NCI-H446 treated with DMSO at 0.1 percent for 48 hours (cell line): ENCODE results near the gene KRT33A.
"Not testable (repeated sequence)": the region's sequence is repeated elsewhere in the genome, so short reads cannot be mapped to it uniquely, and the experiment has no call there.

Source experiments
- DNase-seq: peaks from one replicate; lab custom pipeline; 2025; lab: John Stamatoyannopoulos, UW

KRT33A gene

DNA sequence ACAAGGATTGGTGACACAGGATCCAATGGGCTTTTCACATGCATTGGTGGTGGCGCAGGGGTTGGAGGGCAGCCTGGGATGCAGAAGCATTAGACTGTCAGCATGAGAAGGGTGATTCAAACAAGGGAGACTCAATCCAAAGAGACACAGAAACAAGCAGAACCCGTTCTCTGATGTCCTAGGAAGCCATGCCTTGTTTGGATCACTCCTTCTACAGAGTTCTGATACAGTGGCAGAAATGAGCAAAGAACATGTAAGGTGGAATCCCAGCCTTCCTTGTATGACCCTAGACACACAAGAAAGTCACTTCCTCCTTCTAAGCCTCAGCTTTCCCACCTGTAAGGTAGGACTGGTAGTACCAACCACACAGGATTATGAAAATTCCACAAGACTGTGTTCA is 13.3 kb upstream of the KRT33A start:
- no peak for DNase-seq

DNA sequence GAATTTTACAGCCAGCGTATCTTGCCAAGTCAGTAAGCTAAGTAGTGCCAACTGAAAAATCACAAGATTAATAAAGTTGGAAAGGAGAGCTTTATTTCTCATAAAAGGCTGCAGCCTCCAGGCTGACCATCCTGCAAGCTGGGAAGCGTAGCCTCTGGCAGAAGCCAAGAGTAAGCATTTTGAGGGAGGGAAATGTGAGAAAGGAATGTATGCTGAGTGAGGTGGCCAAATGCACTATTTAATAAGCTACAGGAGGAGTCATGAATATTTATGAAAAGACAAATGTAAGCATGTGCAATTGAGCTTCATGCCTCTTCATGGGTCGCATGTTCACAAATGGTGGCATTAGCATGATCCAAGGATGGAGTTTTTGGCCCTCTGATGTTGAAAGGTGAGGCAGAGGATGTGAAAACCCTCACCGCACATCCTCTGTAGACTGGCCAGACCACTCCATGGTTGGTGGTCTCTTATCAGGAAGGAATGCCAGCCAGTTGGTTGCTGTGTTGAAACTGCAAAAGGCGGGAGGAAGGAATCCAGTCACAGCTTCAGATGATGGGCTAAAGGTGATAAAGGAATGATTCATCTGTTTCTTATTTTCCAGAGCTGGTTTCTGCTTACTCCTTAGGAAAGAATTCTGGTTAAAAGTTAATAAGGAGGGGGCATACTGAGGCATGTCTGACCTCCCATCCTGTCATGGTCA is 9.8 kb upstream of the KRT33A start:
- no peak for DNase-seq

DNA sequence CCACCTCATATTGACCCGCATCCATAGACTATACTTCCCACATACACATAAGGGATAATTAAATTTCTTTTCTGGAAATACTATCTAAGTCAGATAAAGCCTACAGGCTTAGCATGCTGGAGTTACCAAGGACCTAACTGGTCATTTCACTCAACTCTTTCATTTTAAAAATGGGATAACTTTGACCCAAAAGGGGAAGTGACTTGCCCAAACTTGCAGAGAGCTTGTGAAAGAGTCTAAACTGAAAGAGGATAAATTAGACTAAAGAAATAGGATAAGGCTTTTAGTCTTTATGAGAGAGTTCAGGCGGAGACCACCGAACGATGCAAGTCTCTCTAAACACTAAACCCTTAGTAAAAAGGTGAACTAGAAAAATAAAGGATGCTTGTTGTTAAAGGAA is 3.9 kb upstream of the KRT33A start:
- no peak for DNase-seq

DNA sequence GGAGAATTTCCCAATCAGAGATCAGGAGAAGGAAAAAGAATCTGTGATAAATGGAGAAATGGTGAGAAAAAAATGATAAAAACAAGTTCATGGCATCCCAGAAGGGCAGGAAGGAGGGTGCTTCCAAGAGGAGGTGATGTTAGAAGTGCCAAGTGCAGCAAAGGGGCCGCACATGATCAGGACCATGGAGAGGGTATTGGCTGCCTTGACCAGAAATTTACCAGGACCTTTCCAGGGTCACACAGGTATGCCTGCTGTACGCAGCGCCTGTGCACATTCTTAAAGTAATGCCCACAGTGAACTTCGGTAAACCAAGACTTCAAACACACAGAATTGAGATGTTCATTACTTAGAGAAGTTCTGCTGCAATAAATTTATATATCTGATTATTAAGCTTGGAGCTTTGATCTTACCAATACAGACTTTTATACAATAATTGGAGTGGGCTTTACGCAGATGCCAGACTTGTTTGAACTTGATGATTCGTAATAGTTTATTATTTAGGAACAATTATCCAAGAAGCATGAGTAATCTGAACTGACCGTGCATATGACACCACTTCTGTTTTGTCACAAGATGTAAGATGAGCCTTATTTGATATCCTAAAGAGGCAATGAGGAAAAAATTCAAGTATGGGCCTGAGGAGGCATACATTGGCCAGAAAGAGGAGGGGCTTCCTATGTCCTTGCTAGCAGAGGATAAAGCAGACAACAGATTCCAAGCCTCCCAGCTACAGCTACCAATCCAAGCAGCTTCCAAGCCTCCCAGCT is 2.2 kb upstream of the KRT33A start:
- no peak for DNase-seq

DNA sequence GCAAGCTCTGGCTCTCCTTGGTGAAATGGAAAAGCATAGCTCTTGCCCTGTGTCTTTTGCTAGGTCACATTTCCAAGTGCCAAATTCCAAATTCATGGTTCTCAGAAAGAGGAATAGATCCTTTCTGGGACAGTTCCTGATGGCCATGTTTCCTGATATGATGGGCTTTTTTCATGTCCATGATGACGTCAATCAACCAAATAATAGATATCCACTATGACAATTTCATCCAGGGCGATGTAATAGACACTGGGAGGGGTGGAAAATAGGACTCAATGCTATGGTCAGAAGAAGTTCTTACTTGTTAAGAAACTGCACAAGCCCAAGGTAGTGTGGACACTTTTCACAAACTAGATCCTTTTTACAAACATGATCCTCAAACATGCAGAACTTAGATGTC is 549 bp upstream of the KRT33A start:
- DNase-seq: no peak

DNA sequence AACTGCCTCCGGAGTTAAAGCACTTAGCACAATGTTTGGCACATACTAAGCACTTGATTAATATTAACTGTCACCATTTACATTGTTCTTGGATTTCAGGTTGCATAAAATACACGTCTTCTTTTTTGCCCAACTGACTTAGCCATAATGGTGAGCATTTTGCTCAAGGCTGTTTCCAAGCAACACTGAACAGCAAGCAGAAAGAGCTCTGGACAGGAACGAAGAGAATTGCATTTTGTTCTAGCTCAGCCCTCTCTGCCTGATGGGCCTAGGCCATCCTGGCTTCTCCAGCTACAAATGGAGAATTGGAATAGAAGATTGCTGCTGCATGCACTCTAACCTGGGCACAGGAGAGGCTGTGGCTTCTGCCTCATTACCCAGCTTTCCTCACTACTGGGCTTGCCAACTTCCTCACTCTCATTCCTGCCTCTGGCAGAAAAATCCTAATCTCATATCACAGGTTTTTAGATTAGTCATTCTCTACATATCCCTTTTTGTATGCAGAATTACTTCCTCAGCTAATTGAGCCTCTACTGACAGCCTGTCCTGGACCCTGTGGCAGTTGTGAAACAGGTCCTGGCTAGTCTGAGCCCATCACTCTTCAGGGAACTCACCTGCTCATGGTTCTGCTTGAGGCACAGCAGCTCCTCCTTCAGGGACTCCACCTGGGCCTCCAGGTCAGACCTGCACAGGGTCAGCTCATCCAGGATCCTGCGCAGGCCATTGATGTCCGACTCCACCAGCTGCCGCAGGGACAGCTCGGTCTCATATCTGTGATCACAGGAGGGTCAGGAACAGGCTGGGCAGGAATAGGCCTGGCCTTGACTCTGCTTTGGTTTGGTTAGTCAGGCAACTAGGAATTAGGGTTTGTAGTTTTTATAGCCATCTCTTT is 2.5 kb downstream of the KRT33A start:
- no peak for DNase-seq

DNA sequence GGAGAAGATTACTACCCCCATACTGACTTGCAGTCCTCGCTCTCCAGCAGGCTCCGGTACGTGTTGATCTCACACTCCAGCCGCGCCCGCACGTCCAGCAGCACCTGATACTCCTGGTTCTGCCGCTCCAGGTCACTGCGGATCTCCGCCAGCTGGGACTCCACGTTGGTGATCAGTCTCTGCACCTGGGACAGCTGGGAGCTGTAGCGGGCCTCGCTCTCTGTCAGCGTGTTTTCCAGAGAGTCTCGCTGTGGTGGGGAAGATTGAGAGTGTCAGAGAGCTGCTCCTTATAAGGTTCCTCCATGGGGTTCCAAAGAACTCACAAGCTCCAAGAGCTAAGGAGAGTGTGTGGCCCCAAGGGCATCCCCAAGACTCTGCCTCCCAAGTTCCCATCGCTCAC is 4.2 kb downstream of the KRT33A start:
- DNase-seq: not testable (repeated sequence)

DNA sequence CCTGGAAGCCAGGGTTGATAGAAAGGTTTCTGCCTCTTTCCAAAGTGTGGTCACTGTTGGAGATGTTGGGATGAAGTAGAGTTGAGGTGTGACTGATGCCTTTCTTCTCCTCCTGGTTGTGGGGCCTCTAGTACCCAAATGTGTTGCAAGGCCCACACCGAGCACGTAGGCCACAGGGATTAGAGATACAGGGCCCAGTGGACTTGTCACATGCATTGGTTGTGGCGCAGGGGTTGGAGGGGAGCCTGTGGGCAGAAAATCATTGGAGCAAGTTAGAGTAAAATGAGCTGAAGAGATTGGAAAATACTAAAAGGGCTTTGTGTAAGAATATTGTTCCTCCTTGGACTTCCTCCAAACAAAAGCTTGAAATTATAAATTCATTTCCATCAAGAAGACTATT is 4.6 kb downstream of the KRT33A start:
- no peak for DNase-seq

DNA sequence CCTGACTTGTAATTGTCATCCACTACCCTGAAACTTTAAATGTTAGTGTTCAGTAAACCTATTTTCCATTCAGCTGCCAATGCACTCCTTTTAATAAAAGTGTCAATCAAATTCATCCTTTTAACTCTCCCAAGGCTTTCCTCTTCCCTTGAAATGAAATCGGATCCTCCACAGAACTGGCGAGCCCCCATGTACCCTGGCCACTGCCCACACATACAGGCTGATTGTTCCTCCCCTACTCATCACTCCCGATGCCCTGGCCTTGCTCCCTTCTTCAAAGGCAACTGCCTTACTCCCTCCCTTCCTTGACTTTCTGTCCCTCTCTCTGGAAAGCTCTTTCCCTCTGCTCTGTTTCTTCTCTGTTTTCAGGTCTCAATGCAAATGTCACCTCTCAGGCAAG is 7.6 kb downstream of the KRT33A start:
- no peak for DNase-seq

DNA sequence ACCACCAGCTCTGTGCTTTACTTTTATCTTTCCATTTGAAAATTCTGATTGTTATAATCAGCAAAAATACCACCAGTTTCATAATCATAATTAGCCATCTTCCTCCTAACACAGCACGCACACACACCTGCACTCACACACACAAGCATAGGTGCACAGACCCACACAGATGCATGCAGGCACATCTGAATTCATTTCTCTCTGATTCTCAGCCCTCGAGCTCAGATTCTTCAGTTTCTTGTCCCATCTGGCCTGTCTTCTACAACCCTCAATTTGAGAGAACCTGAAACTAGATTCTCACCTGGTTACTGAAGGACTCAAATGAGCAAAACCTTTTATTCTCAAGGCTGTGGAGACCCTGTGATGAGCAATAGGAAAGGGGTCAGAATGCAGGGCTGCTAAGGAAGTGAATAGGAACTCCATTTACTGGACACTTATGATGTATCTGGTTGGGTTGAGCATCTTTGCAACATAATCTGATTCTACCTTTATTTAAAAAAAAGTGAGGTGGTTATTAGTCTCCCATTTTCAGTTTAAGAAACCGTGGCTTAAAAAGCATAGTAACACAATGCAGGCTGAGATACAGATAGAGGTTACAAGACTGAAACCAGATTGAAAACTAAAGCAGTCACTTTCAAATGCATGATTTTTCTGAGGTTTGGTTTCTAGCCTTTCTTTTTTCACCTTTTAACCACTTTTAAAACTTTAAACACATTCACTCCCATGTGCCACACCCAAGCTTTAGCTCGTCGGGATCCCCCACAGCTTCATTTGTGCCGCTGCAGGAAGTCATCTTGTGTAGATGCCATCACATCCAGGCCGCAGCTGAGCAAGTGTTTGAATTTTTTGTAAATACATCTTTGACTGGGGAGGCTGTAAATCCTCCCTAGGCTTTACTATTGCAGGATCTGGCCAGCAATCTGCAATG is 9.4 kb downstream of the KRT33A start:
- DNase-seq: no peak

DNA sequence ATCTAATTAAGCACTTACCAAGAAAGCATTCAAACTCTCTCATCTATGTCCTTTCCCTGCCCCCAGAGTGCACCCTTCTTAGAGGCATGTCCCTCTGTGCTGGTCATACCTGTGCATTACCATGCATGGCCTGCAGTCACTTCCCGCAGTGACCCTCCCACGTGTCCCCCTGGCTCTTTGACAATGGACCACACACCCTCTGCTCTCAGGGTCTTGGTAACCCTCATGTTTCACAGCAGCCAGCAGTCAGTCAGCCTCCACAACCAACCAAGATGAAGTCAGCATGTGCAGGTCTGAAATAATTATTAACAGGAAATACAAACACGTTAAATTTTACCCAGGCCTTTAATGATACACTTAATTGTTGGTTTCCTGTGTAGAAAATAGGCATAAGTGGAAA is 10.1 kb downstream of the KRT33A start:
- DNase-seq: no peak

DNA sequence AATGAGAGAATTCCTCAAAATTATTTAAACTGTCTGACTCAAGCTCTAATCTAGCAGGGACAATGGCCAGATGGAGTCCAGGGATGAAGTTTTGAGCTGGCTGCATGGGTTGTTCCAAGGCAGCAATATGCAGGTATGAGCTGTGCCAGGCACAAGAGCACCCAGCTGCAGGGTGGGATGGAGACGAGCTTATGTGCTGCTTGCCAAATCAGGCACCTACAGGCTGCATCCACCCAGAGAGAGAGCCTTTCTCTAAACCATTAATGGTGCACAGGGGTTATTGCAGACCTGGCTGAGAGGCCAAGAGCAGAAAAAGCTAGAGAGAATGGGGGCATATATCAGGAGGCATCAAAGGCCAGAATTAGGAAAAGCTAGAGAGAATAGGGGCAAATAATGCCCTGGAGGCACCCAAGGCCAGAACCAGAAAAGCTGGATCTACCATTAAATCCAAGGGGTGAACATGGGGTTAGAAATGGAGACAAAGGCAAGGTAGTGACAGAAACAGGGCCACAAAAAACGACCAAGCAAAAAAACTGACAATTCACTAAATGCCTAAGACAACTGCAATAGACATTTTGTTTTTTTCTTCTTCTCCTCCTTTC is 11.0 kb downstream of the KRT33A start:
- DNase-seq: no peak

DNA sequence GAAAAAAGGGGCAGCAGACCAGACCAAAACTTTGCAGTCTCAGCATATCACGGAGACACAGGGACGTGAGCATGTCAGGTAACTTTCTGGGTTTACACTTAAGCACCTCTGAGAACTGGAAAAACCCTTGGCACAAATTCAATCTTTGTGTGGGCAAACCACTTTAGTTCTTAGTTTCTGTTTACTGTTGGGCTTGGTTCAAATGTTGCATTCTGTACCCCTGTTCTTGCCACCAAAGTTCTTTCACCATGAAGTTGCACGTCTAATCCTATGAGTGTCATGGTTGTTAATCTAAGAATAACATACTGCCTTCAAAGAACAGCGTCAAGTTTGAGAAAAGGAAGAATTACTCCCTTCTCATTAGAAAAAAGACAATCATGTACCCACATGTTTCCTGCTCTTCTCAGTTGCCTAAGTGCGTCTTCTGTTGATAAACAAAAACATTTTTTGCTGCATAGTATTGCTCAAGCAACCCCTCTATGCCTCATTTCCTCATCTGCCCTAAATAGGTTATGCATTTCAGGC is 11.6 kb downstream of the KRT33A start:
- DNase-seq: no peak

DNA sequence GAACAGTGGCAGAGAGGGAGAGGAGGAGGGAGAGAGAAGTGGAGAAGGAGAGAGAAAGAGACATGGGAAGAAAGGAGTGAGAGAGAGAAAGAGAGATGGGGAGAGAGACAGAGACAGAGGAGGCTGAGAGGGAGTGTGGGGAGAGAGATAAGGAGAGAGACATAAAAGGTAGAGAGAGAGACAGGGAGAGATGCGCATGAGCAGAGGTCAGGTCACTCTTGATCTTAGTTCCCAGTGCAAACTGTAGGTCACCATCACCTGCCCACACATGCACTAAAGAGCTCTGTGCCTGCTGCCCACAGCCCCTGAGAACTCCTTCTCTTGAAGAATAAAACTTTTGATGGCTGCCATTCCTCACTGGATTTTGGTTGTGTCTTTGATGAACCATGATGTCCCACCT is 14.9 kb downstream of the KRT33A start:
- no peak for DNase-seq

DNA sequence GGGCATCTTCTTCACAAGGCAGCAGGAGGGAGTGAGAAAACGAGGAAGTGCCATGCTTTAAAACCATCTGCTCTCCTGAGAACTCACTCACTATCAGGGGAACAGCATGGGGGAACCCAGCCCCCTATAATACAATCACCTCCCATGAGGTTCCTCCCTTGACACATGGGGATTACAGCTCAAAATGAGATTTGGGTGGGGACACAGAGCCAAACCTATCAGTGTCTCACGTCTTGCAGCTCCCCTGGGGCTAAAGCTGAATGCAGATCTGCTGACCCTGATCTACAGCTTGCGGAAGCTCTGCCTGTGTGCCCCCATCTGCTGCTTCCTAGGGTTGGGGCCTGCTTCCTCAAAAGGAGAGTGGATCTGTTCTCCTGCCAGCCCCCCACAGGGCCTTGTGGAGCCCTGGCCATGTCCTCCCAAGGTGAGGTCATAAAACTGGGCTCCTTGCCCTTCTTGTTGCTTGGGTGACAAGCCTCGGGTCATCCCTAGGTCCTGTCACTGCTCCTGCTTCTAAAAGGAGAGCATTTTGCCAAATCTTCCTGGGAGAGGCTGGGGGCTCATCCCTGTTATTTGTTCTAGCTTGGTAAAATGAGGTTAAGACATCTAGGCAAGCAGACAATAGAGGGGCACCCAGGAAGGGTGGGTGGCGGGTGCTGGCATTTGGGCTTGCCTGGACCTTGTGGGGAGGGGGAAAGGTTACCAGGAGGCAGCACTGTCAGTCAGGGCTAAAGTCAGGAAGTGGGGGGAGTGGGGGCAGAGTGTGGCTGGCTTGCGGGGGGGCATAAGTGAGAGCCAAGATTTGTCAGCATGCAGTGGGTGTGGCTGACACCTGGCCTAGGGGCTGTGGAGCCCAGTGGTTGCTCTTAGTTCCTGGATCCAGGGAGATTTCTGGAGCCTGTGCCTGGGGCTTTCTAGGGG is 16.0 kb downstream of the KRT33A start:
- DNase-seq: no peak

DNA sequence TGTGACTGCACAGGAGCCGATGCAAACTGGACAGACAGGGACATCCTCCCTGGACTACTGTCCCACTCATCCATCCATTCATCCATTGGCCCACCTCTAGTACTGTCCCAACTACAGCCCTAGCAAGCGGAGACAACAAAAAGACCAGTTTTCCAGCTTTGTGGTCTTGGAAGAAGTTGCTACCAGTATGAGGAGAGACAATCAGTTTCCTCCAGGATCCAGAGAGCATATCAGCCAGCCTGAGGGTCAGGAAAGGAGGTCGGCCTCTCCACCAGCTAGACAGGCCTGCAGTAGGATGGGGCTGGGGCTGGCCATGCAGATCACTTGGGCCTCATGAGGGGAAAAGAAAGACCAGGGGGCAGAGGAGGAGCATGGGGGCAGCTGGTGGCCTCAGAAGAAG is 16.8 kb downstream of the KRT33A start:
- no peak for DNase-seq

DNA sequence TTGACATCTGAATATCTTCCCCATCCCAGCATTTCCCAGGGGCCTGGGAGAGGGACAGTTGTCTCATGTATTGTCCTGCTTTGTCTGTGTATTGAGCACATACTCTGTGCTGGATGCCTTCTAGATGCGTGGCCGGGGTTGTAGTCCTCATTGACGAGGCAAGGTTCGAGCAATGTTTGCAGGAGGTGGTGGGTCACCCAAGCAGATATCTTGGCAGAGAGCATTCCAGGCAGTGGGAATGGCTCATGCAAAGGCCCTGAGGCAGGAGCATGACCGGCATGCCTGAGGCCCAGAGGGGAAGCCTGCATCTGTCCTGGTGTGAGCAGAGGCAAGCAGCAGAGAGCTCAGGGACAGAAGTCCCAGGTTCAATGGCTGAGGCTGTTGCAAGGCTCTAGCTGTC is 17.5 kb downstream of the KRT33A start:
- DNase-seq: no peak

DNA sequence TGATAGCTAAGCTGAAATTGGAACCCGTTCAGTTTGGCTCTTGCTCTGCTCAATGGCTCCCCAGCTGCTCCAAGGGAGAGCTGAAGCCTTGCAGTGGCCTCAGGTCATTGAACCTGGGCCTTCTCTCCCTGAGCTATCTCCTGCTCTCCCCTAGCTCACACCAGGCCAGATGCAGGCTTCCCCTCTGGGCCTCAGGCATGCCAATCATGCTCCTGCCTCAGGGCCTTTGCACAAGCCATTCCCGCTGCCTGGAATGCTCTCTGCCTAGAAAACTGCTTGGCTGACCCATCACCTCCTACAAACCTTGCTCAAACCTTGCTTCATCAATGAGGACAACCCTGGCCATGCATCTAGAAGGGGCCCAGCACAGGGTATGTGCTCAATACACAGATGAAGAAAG is 18.4 kb downstream of the KRT33A start:
- DNase-seq: no peak

DNA sequence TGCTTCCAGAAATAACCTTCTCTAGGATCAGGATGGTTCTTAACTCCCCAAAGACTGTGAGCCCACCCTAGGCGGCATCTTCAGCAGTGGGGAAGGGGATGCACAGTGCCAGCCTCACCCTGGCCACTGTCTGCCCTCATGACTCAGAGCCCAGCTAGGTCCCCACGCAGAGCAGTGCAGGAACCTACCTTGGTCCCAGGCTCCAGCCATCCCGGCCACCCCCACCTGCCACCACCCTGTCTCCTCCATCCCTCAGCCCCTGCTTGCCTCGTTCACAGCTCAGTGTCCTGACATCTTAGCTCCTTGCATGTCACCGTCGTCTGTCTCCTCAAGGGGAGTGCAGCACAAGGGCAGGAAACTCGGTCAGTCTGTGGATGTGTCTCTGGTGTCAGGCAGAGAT is 19.0 kb downstream of the KRT33A start:
- DNase-seq: no peak
